Measurements from ENCODE around the gene BABAM2.

DNA sequence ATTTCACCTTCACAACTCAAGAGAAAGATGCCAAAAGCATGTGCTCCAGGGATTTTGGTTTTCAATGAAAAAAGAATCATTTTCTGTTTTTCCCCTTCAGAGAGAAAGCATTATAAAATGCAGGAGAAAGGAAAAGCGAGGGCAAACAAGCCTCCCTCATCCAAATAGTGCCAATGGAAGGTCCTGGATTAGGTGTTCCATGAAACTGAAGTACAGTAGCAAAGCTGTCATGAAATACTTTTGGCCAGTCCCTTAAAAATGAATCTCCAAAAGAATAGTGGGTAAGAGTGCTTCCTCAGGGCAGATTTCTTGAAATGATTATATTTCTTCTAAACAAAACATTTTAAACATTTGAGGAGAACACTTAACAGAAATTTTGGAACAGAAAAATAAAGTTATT is 320.0 kb downstream of the BABAM2 start:
- TF ChIP-seq, protein P1, sequence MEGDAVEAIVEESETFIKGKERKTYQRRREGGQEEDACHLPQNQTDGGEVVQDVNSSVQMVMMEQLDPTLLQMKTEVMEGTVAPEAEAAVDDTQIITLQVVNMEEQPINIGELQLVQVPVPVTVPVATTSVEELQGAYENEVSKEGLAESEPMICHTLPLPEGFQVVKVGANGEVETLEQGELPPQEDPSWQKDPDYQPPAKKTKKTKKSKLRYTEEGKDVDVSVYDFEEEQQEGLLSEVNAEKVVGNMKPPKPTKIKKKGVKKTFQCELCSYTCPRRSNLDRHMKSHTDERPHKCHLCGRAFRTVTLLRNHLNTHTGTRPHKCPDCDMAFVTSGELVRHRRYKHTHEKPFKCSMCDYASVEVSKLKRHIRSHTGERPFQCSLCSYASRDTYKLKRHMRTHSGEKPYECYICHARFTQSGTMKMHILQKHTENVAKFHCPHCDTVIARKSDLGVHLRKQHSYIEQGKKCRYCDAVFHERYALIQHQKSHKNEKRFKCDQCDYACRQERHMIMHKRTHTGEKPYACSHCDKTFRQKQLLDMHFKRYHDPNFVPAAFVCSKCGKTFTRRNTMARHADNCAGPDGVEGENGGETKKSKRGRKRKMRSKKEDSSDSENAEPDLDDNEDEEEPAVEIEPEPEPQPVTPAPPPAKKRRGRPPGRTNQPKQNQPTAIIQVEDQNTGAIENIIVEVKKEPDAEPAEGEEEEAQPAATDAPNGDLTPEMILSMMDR (IDR thresholded peaks at IDR 0.05), result no peak
- no peak for TF ChIP-seq EZH2 (IDR thresholded peaks at IDR 0.05)
- TF ChIP-seq EZH2phosphoT487 (IDR thresholded peaks at IDR 0.05), result no peak

Data from neural progenitor cell (in vitro differentiated cells).